SK-N-MC (cell line): Measurements from ENCODE around the gene FBLN1.

Source experiments
- DNase-seq: peaks from one replicate; pipeline ENCODE4 v3.0.0-alpha.2; 2011; ENCODE audit warnings: low read depth, low spot score
- H3K27ac ChIP-seq: fragments of 200-600 bp; sonication (generic); 2 replicates; pipeline ENCODE4 v1.5.1; 2016; ENCODE audit warnings: mixed run types
- H3K36me3 ChIP-seq: fragments of 200-600 bp; sonication (generic); 2 replicates; pipeline ENCODE4 v1.6.1; 2017; ENCODE audit warnings: antibody characterized with exemption, low read length, mixed read lengths; ENCODE audit not compliant: insufficient read depth
- H3K4me3 ChIP-seq: fragments of 200-600 bp; sonication (generic); 2 replicates; pipeline ENCODE4 v1.5.1; 2016
- H3K9ac ChIP-seq: fragments of 200-600 bp; sonication (generic); 2 replicates; pipeline ENCODE4 v1.8.0; 2017; ENCODE audit warnings: mixed run types, mixed read lengths; ENCODE audit not compliant: insufficient read length
- H3K9me3 ChIP-seq: fragments of 200-600 bp; sonication (generic); 2 replicates; pipeline ENCODE4 v1.6.1; 2017; ENCODE audit warnings: low read depth, mild to moderate bottlenecking, antibody characterized with exemption, low read length, moderate library complexity, mixed read lengths
- EZH2 ChIP-seq: fragments of 200-600 bp; sonication (generic); IDR thresholded peaks from one replicate; pipeline ENCODE4 v1.6.1; 2017; ENCODE audit warnings: antibody characterized with exemption
- FOXP2 ChIP-seq: optimal IDR thresholded peaks from 2 replicates; pipeline ENCODE3; 2011; ENCODE audit warnings: mild to moderate bottlenecking, moderate library complexity; ENCODE audit not compliant: insufficient read depth; ENCODE audit errors: extremely low read length, control extremely low read depth
- POLR2AphosphoS5 ChIP-seq: IDR thresholded peaks from 2 replicates; pipeline ENCODE4 v1.6.1; 2012; ENCODE audit warnings: mild to moderate bottlenecking, low read depth, low read length, borderline replicate concordance

The FBLN1 gene

DNA sequence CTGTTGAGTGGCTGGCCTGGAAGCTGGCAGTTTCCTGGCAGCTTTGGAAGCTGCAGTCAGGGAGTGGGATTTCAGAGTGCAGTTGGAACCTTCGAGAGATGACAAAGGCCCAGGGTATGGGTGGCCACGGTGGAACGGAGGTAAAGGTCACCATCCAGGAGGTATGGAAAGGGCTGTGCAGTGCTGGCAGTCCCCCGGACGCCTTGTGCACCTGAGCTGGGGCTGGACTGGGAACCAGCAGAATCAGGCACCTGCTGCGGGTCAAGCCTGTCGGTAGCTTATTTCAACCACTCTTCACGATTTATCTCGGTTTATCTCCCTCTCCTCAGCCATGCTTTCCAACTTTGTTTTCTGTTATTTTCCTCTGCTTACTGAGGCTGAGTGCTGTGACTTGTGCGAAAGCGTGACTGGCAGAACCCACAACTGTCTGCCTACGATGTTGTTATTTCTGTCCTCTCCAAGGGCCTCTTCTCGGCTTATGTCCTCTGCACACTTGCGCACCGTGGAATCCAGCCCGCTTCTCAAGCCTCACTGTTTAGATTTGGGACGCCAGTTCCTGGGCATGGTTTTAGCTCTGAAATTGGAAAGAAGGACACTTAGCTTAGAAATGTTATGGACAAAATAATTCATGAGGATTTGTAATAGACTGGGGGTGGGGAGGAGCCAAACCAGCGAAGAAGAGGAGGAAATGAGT, 145.0 kb downstream of the FBLN1 start:
- no peaks in the 10 kb centered on the region for H3K36me3 ChIP-seq
- H3K4me3 ChIP-seq: no peak overlapping the region
- TF ChIP-seq FOXP2 (no peak), EZH2 (no peak), POLR2AphosphoS5 (no peak)
- no peak overlapping the region for H3K9ac ChIP-seq
- H3K9me3 ChIP-seq: no peaks in the 10 kb centered on the region
- DNase-seq: no peak
- H3K27ac ChIP-seq: no peak overlapping the region

DNA sequence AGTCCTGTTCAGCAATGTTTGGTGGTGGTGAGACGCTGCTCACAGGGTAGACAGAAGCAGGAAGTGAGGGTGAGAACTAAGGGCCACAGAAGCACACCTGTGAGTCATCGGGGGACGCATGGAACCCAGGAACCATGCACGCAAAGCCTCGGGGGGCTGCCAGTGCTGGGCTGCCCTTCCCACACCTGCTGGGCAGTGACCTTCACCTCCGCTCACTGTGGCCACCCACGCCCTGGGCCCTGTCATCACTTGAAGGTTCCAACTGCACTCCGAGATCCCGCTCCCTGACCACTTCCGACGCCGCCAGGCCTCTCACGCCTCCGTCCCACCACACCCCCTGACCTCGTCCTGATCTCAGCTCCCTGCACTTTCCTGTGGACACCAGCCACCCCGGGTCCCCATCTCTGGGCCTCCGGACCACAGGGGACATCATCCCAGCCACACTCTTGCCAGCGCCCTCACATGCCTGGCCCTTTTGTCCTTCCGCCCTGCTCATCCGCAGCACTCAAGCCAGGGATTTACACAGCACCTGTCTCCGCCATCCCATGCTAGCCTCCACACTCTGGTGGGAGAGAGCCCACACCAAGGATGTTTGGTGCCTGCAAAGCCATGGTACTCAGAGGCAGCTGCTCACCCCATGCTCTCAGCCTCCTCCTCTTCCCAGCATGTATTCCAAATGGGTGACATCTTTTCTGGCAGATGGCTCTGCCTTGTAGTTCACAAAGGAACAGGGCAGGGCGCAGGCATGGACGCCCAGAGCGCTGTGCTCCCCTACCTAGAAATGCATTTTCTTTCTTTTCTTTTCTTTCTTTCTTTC, 145.8 kb downstream of the FBLN1 start:
- no peak for TF ChIP-seq FOXP2
- TF ChIP-seq EZH2: no peak
- no peak for TF ChIP-seq POLR2AphosphoS5
- Histone ChIP-seq H3K36me3 (no peaks in the 10 kb centered on the region), H3K27ac (no peak overlapping the region), H3K9me3 (no peaks in the 10 kb centered on the region), H3K4me3 (no peak overlapping the region), H3K9ac (no peak overlapping the region)
- DNase-seq: no peak

DNA sequence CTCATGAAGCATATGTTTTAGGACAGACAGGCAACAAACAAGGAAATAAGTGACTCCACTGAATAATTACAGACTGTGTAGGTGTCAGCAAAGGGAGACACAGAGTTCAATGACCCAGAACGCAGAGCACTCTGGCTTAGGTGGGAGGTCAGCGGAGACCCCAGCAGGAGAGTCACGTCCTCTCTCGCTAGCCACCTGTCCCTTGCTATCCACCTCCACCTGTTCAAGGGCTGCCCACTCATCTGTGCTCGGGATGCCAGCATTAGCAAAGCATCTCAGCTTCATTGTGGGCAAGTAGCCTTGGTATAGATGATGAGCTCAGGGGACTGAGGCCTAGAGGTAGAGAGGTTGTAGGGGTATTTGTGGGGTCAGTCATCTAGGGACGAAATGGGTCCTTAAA, 147.1 kb downstream of the FBLN1 start:
- Histone ChIP-seq H3K27ac (no peak overlapping the region), H3K4me3 (no peak overlapping the region), H3K9ac (no peak overlapping the region), H3K9me3 (no peaks in the 10 kb centered on the region), H3K36me3 (no peaks in the 10 kb centered on the region)
- no peak for DNase-seq
- no peak for TF ChIP-seq EZH2
- no peak for TF ChIP-seq POLR2AphosphoS5
- no peak for TF ChIP-seq FOXP2

DNA sequence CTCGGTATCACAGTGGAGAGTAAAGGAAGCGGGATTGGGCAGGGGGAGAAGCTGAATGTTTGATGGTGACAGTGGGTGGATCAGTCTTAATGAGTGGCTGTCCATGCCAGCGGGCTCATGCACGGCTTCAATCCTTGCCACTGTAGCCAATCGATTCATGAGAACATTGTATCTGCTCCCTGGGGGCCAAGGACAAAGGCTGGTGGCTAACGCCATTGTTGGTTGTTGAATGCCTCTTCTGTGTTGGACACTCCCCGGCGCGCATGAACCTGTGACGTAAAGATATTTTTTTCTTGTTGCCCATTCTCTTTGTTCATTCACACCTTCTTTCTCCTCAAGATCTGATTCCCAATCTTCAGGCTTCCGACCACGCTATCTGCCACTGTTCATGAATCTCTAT, 148.0 kb downstream of the FBLN1 start:
- no peak for DNase-seq
- no peak for TF ChIP-seq EZH2
- no peak for TF ChIP-seq FOXP2
- TF ChIP-seq POLR2AphosphoS5: no peak
- Histone ChIP-seq H3K4me3 (no peak overlapping the region), H3K9me3 (no peaks in the 10 kb centered on the region), H3K27ac (no peak overlapping the region), H3K36me3 (no peaks in the 10 kb centered on the region), H3K9ac (no peak overlapping the region)
